Skin epidermis (tissue), 12 donors: ENCODE data around the gene IL17REL.
"Not testable (repeated sequence)": the region's sequence is repeated elsewhere in the genome, so short reads cannot be mapped to it uniquely, and the experiment has no call there.

Experiments
- H3K27ac ChIP-seq, 21 experiments: fragments of 200-600 bp; sonication (generic) in 11 of 21; one replicate each; pipeline ENCODE4 v1.5.0; 2020; ENCODE audit warnings: mild to moderate bottlenecking in 3 of 21, inconsistent platforms in 2 of 21, moderate library complexity in 2 of 21
- H3K4me3 ChIP-seq, 7 experiments: fragments of 200-600 bp; sonication (generic) in 2 of 7; one replicate each; pipeline ENCODE4 v1.5.0; 2020; ENCODE audit warnings: inconsistent platforms in 2 of 7, mild to moderate bottlenecking in 2 of 7, moderate library complexity in 1 of 7

The IL17REL gene

DNA sequence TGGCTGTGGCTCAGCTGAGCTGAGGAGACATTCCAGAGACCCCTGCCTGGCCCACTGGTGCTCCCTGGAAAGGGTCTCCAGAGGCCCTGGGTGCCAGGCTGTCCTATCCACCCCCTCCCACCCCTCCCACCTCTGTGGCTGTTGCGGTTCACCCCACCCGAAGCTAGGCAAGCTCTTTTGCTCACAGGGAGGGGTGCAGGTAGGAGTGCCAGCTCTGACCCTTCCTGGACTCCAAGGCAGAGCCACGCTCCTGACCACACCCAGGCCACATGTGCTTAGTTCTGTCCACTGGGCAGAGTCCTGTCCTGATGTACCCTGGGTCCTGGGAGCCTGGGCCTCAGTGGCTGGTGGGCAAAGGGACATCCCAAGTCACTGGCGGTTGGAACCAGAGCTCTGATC lies 16.4 kb downstream of the IL17REL start:
- Histone ChIP-seq H3K4me3 (no peak overlapping the region), H3K27ac (no peak overlapping the region)

DNA sequence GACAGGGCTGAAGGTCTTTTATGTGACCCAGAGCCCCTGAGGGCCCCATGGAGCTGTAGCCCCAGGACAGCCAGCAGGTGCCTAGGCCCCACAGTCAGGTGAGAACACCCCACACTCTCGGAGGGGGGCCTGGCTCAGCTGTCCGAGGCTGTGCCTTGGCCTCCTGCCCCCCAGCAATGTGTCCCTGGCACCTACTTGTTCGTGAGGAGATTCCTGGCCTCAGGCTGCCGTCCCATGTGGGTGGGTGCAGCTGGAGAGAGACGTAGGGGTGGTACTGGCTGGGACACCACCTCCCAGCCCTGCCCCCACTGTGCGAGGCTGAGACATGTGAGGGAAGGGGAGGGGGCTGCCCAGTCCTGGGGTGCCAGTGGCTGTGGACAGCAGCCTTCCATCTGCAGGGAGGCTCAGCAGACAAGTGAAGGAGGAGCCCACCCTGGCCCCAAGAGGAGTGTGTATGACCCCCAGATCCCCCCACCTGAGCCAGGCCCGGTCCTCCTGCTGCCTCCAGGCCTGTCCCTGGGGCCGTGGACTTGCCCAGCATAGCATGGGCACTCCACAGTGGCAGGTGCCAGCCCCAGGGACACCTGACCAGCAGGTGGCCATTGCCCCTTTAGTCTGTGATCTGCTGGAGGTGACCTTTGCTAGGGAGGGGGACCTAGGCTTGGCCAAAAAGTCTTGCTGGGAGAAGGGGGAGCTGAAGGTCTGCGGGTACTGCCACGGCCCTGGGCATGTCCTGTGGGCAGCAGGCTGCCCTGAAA lies 17.0 kb downstream of the IL17REL start:
- Histone ChIP-seq H3K27ac (no peak overlapping the region), H3K4me3 (no peak overlapping the region)

DNA sequence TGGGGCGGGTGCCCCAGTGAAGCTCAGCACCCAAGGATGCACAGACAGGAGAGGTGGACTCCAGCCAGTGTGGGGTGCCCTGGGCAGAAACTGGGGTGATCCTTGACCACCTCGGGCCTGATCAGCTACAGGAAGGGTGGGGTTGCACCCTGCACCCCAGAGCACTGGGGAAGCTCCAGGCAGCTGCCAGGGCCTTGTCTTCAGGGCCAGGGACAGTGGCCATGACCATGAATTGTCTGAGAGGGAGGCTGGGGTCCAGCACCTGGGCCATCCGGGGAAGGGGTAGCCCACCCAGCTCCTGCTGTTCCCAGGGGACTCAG lies 17.6 kb downstream of the IL17REL start:
- no peak overlapping the region for H3K27ac ChIP-seq

DNA sequence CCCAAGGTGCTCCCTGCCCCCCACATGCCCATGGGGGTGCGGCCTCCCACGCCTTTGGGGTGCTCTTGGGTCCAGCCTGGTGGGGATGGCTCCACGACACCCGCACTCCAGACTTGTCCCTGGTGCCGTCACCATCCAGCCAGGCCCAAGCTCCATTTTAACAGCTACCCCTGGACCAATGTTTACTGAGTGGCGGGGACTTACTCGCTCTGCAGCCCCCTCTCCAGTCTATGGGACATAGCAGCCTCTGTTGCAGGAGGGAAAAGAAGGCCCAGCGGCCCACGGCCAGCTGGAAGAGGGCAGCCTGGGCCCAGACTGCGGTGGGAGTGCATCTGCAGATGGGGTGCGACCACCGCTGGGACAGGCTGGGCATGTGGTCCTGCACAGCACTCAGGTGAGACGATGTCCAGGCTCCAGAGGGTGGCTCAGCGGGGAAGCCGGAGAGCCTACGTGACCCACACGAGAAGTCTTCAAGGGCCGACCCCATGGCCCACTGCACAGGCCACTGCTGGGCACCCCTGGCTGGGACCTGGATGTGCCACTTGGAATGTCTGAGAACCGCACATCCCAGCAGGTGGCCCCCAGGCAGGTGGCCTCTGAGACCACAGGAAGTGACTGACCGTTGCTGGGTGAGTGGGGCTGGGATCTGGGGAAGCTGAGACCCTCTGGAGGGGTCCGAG lies 18.1 kb downstream of the IL17REL start:
- no peak overlapping the region for H3K4me3 ChIP-seq
- H3K27ac ChIP-seq = no peak overlapping the region

More for the DNA sequence above, 17.6 kb downstream of the IL17REL start:
- no peak overlapping the region for H3K4me3 ChIP-seq

DNA sequence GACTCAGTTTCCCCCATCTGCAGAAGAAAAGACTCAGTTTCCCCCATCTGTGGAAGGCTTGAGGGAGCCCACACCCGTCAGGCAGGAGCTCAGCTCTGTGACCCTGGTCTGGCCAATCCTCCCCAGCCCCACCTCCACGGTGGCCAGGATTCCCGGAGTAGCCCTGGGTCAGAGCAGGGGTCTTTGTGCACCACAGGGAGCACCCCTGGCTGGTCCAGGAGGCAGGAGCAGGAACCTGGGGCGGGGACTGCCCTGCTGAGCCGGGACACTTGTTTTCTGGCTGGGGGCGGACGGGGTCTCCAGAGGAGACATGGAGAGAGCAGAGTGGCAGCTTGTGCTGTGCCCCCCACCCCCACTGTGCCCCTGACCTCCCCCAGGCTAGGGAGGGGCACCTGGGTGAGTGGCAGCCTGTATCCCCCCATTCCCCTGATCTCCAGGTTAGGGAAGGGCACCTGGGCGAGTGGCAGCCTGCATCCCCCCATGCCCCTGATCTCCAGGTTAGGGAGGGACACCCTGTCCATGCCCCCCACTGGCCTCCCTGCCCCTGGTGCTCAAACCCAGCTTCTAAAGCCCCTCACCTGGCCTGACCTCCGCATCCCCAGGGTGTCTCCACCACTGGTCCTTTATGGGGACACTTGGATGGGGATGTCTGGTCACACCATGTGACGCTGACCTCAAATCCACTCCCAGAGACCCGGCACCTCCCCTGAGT lies 18.8 kb downstream of the IL17REL start:
- H3K27ac ChIP-seq = no peak overlapping the region
- no peak overlapping the region for H3K4me3 ChIP-seq

DNA sequence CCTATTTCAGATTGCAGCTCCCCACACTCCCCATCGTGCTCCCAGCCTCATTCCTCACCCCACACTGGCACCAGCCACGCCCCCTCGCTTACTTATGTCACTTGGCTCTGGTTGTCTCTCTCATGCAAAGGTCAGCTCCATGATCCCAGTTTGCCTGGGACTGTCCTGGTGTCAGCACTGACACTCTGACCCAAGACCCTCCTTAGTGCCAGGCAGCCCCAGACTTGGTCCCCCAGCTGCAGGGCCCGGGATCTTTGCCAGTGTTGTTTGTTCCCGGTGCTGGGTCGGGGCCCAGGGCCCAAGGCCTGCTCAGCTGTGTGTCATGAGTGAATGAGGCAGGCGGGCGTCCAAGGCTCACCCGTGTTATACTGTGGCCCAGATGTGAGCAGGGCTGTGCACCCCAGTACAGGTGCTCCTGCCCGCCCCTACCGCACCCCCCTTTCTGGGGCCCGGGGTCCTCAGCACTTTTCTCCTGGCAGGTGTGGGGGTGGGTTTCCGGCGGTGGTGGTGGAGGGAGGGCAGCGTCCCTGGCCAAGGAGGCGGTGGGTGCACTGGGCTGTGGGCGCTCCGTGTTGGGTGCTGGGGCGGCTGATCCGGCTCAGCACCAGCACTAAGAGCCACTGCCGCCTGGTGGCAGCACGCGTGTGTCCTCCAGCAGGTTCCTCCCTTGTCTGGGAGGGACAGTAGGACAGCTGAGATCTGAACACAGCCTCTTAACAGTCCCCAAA lies 19.5 kb downstream of the IL17REL start:
- Histone ChIP-seq H3K27ac (no peak overlapping the region), H3K4me3 (no peak overlapping the region)

DNA sequence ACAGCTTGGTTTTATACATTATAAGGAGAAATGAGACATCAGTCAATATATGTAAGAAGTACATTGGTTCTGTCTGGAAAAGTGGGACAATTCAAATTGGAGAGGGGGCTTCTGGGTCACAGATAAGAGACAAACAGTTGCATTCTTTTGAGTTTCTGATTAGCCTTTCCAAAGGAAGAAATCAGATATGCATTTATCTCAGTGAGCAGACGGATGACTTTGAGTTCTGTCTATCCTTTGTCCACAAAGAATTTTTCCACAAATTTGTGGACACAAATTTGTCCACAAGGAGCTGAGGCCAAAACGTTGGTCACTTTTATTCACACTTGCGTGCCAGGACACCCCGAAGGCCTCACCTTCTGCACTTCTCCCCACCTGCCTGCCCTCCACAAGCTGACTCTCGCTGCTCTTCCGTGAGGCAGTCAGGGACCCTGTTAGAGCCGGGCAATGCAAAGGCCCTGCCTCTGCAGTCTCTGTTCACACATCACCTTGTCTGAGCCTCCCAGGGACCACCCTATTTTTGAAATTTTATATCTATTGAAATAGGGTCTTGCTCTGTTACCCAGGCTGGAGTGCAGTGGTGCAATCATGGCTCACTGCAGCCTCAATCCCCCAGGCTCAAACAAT lies 20.5 kb downstream of the IL17REL start:
- no peak overlapping the region for H3K27ac ChIP-seq
- H3K4me3 ChIP-seq = no peak overlapping the region

DNA sequence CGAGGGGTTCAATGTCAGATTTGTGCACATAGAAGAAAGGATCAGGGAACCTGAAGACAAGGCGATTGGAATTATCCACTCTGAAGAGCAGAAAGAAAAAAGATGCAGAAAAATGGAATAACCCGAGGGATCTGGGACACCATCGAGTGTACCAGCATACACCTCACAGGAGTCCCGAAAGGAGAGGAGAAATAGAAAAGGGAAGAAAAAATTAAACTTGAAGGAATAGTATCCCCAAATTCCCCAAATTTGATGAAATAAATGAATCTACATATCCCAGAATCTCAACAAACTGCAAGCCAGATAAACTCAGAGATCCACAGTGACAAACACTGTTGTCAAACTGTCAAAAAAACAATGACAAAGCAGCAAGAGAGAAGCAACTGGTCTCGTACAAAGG lies 21.4 kb downstream of the IL17REL start:
- no peak overlapping the region for H3K27ac ChIP-seq

DNA sequence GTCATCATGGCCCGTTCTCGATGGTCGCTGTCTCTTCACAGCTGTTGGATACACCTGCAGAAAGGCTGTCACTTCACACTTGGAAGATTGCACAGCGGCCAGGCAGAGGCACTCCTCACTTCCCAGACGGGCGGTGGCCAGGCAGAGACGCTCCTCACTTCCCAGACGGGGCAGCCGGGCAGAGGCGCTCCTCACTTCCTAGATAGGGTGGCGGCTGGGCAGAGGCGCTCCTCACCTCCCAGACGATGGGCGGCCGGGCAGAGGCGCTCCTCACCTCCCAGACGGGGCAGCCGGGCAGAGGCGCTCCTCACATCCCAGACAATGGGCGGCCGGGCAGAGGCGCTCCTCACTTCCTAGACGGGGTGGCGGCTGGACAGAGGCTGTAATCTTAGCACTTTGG lies 22.7 kb downstream of the IL17REL start:
- not testable (repeated sequence) for H3K4me3 ChIP-seq, H3K27ac ChIP-seq

More for the DNA sequence above, 21.4 kb downstream of the IL17REL start:
- H3K4me3 ChIP-seq = no peak overlapping the region

DNA sequence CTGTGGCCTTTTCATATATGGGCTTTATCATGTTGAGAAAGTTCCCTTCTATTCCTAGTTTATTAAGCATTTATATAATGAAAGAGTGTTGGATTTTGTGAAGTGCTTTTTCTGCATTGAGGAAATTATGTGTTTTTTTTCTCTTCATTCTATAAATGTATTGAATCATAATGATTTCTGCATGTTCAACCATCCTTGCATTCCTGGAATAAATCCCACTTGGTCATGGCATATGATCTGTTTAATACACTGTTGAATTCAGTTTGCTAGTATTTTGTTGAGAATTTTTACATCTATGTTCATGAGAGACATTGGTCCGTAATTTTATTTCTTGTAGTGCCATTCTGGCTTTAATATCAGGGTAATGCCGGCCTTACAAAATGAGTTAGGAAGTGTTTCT lies 26.2 kb downstream of the IL17REL start:
- no peak overlapping the region for H3K27ac ChIP-seq

DNA sequence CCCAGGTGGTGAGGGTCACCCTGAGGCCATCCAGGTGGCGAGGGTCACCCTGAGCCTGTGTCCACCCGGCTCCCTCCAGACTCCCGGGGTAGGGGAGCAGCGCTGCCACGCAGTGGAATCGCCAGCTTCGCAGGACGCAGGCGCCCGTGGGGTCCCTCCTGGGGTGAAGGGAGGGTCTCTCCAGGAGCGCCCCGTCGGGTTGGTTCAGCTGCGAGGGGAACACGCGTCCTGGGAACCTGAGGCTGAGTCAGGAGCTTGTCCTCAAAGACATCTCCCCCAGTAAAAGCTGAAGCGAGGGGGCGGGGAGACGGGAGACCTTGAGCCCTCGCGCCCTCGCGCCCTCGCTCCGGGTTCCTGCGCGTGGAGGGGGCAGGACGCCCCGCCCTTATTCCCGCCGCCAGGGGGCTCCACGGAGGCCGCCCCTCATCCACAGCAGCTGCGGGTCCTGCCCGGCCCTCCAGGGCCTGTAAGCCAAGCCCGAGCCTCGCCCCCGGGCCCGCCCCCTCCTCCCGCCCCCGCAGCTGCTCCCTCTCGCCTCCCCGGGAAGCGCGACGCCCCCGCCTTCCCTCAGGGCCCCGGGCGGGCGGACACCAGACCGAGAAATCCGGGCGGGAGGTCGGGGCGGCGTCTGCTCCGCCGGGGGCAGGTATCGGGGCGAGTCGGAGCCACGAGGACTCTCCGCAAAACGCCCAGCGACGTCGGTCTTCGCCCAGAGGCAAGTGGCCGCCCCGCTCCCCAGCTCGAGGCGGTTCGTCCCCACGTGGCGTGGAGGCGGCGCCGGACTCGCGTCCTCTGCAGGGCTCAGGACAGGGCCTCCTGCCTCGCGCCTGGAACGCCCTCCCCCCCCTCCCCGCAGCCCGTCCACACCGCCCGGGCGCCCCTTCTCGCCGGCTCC lies 29.2 kb downstream of the IL17REL start:
- peak overlapping the region in 1 of 21 experiments; percentile 39 for H3K27ac ChIP-seq
- peak overlapping the region in 2 of 7 experiments; percentile 9 to 16 for H3K4me3 ChIP-seq

More for the DNA sequence above, 26.2 kb downstream of the IL17REL start:
- H3K4me3 ChIP-seq = no peak overlapping the region

DNA sequence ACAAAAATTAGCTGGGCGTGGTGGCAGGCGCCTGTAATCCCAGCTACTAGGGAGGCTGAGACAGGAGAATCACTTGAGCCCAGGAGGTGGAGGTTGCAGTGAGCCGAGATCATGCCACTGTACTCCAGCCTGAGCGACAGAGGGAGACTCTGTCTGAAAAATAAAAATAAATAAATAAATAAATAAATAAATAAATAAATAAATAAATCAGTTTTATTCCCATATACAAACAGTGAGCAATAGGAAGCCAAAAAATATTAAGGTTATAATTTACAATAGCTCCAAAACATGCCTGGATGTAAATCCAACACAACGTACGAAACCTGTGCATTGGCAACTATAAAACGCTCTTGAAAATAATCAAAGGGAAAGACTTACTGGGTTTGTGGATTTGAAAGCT lies 30.8 kb downstream of the IL17REL start:
- H3K4me3 ChIP-seq, H3K27ac ChIP-seq: not testable (repeated sequence)

DNA sequence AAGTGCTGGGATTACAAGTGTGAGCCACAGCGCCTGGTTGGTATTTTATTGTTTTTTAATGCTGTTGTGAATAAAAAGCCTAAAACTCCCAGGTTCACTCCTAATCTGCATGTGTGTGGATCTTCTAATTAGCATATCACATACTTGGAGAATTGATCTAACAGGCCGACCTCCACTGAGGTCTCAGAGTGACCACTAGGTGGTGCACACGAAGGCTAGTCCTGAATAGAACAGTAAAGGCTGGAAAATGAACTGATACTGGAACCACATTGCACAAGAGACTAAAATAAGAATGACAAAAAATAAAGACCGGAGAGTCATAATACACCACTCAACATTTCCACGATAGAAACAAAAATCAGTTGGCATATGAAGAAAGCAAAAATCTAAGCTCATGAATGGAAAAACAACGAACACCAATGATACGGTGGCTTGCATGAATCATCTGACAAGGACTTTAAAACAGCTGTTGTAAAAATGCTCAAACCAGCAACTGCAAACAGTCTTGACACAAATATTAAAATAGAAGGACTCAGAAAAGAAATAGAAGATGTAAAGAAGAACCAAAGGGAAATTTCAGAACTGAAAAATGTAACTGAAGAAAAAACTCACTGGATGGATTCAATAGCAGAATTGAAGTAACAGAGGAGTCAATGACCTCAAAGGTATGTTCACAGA lies 32.8 kb downstream of the IL17REL start:
- H3K27ac ChIP-seq = no peak overlapping the region
- no peak overlapping the region for H3K4me3 ChIP-seq

DNA sequence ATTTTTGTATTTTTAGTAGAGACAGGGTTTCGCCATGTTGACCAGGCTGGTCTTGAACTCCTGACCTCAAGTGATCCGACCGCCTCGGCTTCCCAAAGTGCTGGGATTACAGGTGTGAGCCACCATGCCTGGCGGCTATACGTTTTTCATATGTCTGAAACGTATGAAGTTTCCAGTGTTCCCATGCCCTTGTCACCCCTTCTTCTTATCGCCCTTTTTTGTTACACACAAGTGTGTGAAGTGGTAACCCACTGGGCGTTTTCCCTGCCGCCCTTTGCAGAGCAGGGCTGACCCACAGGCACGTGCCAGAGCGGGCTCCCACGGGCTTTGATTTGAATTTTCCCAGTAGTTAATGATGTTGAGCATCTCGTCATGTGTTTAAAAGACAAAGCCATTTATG lies 35.0 kb downstream of the IL17REL start:
- Histone ChIP-seq H3K27ac (no peak overlapping the region), H3K4me3 (no peak overlapping the region)

DNA sequence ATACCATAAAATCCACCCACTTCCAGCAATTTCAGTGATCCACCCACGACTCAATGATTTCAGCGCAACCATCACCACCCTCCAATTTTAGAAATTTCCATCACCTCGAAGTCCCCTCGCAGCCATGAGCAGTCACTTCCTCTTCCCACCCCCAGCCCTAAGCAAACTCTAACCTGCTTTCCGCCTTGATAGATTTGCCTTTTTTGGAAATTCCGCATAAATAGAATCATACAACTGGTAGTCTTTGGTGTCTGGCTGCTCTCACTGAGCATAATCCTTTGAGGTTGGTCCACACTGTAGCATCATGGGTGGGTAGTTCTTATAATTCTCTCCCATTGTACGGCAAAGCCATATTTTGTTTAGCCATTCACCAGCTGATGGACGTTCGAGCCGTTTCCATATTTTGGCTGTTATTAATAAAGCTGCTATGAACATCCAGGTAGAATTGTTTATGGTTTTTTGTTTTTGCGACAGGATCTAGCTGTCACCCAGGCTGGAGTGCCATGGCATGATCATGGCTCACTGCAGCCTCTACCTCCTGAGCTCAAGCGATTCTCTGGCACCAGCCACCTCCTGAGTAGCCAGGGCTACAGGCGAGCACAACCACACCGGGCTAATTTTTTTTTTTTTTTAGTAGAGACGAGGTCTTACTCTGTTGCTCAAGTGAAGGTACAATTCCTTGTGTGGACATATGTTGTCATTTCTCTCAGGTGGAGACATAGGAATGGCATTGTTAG lies 36.0 kb downstream of the IL17REL start:
- Histone ChIP-seq H3K4me3 (no peak overlapping the region), H3K27ac (peak overlapping the region in 10 of 21 experiments; percentile 3 to 76 (median 34))

DNA sequence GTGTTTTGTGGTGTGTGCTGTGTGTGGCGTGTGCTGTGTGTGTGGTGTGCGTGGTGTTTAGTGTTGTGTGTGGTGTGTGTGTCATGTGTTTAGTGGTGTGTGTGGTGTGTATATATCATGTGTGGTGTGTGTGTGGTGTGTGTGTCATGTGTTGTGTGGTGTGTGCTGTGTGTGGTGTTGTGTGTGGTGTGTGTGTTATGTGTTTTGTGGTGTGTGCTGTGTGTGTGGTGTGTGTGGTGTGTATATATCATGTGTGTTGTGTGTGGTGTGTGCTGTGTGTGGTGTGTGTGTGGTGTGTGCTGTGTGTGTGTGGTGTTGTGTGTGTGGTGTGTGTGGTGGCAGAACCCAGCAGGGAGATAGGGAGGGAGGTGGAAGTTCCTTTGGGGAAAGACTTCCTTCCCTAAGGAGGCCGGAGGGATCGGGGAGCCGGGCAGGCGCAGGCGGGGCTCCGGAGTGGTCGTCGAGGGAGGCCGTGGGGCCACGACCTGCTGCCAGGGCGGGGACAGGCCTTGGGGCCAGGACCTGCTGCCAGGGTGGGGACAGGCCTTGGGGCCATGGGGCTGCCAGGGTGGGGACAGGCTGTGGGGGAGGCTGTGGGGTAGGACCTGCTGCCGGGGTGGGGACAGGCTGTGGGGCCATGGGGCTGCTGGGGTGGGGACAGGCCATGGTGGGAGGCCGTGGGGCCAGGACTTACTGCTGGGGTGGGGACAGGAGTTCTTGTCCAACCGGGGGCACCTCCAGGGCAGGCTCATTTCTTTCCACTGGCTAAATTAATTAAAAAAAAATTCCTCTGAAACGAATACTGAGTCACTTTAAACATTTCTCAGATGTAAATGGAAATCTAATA lies 36.8 kb downstream of the IL17REL start:
- no peak overlapping the region for H3K4me3 ChIP-seq
- H3K27ac ChIP-seq = peak overlapping the region in 15 of 21 experiments; percentile 3 to 80 (median 54)
